Right lobe of liver (tissue), 4 donors: Measurements from ENCODE around the gene MAP3K5.

Source experiments
- POLR2A ChIP-seq: fragments of 450-650 bp; IDR thresholded peaks from one replicate; pipeline ENCODE4 v1.6.1; 2017; ENCODE audit warnings: antibody characterized with exemption, mild to moderate bottlenecking
- TF ChIP-seq, protein P1 (sequence below), 4 donors: fragments of 200-600 bp in 3 of 4; fragments of 450-650 bp in 1 of 4; IDR thresholded peaks; one replicate each; pipeline versions ENCODE4 v1.5.1 to v1.8.0; 2016 to 2022; ENCODE audit warnings: antibody characterized with exemption in 4 of 4, mild to moderate bottlenecking in 2 of 4
- donor health status: DM: no; HTN: no; CAD: no.
- donor health status: DM: no; HTN: no; CAD: no.
- donor health status: DM: no; HTN: yes; CAD: no.

DNA sequence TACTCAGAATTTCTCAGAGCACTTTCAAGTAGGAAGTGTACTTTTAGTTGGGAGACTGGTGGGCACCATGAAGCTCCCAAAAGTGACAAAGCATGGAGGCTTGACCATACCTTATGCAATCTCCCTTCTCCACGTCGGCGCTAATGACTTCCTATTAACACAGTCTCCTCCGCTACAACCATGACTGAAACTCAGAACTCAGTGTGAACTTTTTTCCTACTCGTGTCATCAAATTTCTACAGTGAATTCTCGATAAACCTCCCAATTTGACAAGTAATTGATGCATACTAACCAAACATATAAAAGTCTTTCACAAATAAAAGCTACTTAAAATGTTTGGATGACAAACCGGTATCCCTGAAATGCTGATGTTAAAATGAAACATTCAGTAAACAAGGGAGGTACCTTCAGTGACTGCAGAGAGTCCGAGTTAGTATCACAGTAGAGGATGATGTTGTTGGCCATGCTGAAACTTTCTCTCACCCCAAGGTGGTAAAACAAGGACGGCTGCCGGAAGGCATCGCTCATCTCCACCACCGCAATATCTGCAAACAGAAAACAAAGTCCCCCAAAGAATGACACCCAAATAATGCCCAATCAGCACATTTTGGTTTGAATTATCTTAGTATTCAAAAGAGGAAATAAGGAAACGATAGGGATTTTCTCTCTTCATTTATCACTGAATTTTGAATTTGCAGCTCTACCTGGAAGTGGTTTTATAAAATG, 72.1 kb downstream of the MAP3K5 start:
- TF ChIP-seq, protein P1, sequence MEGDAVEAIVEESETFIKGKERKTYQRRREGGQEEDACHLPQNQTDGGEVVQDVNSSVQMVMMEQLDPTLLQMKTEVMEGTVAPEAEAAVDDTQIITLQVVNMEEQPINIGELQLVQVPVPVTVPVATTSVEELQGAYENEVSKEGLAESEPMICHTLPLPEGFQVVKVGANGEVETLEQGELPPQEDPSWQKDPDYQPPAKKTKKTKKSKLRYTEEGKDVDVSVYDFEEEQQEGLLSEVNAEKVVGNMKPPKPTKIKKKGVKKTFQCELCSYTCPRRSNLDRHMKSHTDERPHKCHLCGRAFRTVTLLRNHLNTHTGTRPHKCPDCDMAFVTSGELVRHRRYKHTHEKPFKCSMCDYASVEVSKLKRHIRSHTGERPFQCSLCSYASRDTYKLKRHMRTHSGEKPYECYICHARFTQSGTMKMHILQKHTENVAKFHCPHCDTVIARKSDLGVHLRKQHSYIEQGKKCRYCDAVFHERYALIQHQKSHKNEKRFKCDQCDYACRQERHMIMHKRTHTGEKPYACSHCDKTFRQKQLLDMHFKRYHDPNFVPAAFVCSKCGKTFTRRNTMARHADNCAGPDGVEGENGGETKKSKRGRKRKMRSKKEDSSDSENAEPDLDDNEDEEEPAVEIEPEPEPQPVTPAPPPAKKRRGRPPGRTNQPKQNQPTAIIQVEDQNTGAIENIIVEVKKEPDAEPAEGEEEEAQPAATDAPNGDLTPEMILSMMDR (IDR thresholded peaks at IDR 0.05) = no peak
- TF ChIP-seq POLR2A = no peak
